HCT116 (cell line): ENCODE measurements around the gene FGF22. TPM values are rescaled to one million over a fixed set of nuclear protein-coding genes. Genes with fewer than 3 reads are reported as not detected.
"Not testable (repeated sequence)": the region's sequence is repeated elsewhere in the genome, so short reads cannot be mapped to it uniquely, and the experiment has no call there.

Experiments used
- ATAC-seq: fragments of 200-7000 bp; cut with Tn5 transposase; 2 replicates; pipeline ENCODE4 v1.9.1; 2020; ENCODE audit warnings: mild to moderate bottlenecking, moderate library complexity
- BruUV-seq: library from RNA; stranded (reverse); fragments of 400-500 nt; replicated peaks from 2 replicates; lab custom pipeline; 2021; lab: Mats Ljungman, UMichigan
- CTCF ChIA-PET: fragments of 300-600 bp; sonication (Branson Sonifier 250); formaldehyde crosslinking; loops from one replicate; lab custom pipeline; 2021; ENCODE audit warnings: antibody characterized with exemption; lab: Charles Lee
- POLR2A ChIA-PET: fragments of 300-600, 350-600 bp; sonication (Branson Sonifier 250); formaldehyde crosslinking; loops from one replicate; lab custom pipeline; 2021; ENCODE audit warnings: antibody characterized with exemption; lab: Charles Lee
- RAD21 ChIA-PET, 2 experiments: fragments of 300-600 bp; sonication (Branson Sonifier 250); formaldehyde crosslinking; loops; one replicate each; lab custom pipeline; 2023; ENCODE audit warnings: low total read pairs in 2 of 2; ENCODE audit not compliant: uncharacterized antibody in 2 of 2, unreplicated experiment in 2 of 2, low non-redundant PET in 1 of 2; lab: Charles Lee
- DNase-seq: peaks from one replicate; pipeline ENCODE4 v3.0.0-alpha.2; 2010; ENCODE audit warnings: low read depth, low spot score
- H2AFZ ChIP-seq: fragments of 200-600 bp; shearing (Covaris generic), sonication (generic); 2 replicates; pipeline ENCODE4 v1.6.1; 2017; ENCODE audit warnings: low read depth, mixed run types, mixed read lengths, antibody characterized with exemption, low read length; ENCODE audit not compliant: poor library complexity, severe bottlenecking
- H3K27ac ChIP-seq: 2 replicates; pipeline ENCODE4 v1.5.1; 2012; ENCODE audit warnings: low read depth, low read length
- H3K27me3 ChIP-seq: fragments of 200-600 bp; sonication (generic); 2 replicates; pipeline ENCODE4 v1.6.1; 2016; ENCODE audit warnings: mixed run types, low read length, mixed read lengths; ENCODE audit not compliant: insufficient read depth
- H3K36me3 ChIP-seq, 2 experiments: fragments of 200-500 bp in 1 of 2; fragments of 200-600 bp in 1 of 2; sonication (Bioruptor generic) in 1 of 2; sonication (generic) in 1 of 2; 2 replicates each; pipeline versions ENCODE4 v1.5.1 to v1.6.1; 2014 to 2016; ENCODE audit warnings: low read length in 2 of 2, inconsistent platforms in 1 of 2, mixed read lengths in 1 of 2, mixed run types in 1 of 2; ENCODE audit not compliant: insufficient read depth in 2 of 2, control insufficient read depth in 1 of 2
- H3K4me1 ChIP-seq, 2 experiments: fragments of 200-600 bp in 1 of 2; sonication (generic) in 1 of 2; 2 replicates each; pipeline versions ENCODE4 v1.5.1 to v1.6.1; 2012 to 2017; ENCODE audit warnings: low read length in 2 of 2, inconsistent platforms in 1 of 2, mild to moderate bottlenecking in 1 of 2, mixed read lengths in 1 of 2, mixed run types in 1 of 2, moderate library complexity in 1 of 2; ENCODE audit not compliant: insufficient read depth in 2 of 2, control insufficient read depth in 1 of 2
- H3K4me2 ChIP-seq: fragments of 200-600 bp; sonication (generic); 2 replicates; pipeline ENCODE4 v1.6.1; 2017; ENCODE audit warnings: mixed run types, low read length, mixed read lengths
- H3K4me3 ChIP-seq, 2 experiments: fragments of 200-600 bp in 1 of 2; sonication (generic) in 1 of 2; replicated peaks in 1 of 2; 2 replicates each; pipeline ENCODE4 v1.5.1; 2011 to 2016; ENCODE audit warnings: low read length in 2 of 2, control low read depth in 1 of 2, low read depth in 1 of 2, mild to moderate bottlenecking in 1 of 2, mixed read lengths in 1 of 2, mixed run types in 1 of 2
- H3K79me2 ChIP-seq: fragments of 200-600 bp; sonication (generic); 2 replicates; pipeline ENCODE4 v1.6.1; 2017; ENCODE audit warnings: mild to moderate bottlenecking, mixed run types, low read length, moderate library complexity, mixed read lengths; ENCODE audit not compliant: insufficient read depth
- H3K9ac ChIP-seq: fragments of 200-600 bp; sonication (generic); 2 replicates; pipeline ENCODE4 v1.6.1; 2016; ENCODE audit warnings: low read length, mixed read lengths
- H3K9me2 ChIP-seq: fragments of 200-600 bp; sonication (generic), shearing (Covaris generic); 2 replicates; pipeline ENCODE4 v1.6.1; 2017; ENCODE audit warnings: mixed run types, mild to moderate bottlenecking, moderate library complexity; ENCODE audit not compliant: insufficient read depth
- H3K9me3 ChIP-seq, 2 experiments: fragments of 200-500 bp in 1 of 2; fragments of 200-600 bp in 1 of 2; sonication (Bioruptor generic) in 1 of 2; sonication (generic) in 1 of 2; 2 replicates each; pipeline ENCODE4 v1.6.1; 2014 to 2017; ENCODE audit warnings: low read length in 2 of 2, mixed read lengths in 2 of 2, inconsistent platforms in 1 of 2, low read depth in 1 of 2, mild to moderate bottlenecking in 1 of 2, mixed run types in 1 of 2, moderate library complexity in 1 of 2; ENCODE audit not compliant: control insufficient read depth in 1 of 2, insufficient read depth in 1 of 2
- H4K20me1 ChIP-seq: fragments of 200-600 bp; sonication (generic), shearing (Covaris generic); 2 replicates; pipeline ENCODE4 v1.6.1; 2017; ENCODE audit warnings: mixed run types, mild to moderate bottlenecking, moderate library complexity; ENCODE audit not compliant: insufficient read depth
- CBX3 ChIP-seq: IDR thresholded peaks from 2 replicates; pipeline ENCODE4 v1.6.1; 2012; ENCODE audit warnings: low read depth
- ELF1 ChIP-seq: IDR thresholded peaks from 2 replicates; pipeline ENCODE4 v1.6.1; 2012; ENCODE audit warnings: low read depth, borderline replicate concordance
- EZH2 ChIP-seq: fragments of 200-600 bp; sonication (generic); IDR thresholded peaks from 2 replicates; pipeline ENCODE4 v1.6.1; 2017; ENCODE audit warnings: antibody characterized with exemption, mixed run types
- POLR2A ChIP-seq: IDR thresholded peaks from 2 replicates; pipeline ENCODE4 v1.7.0; 2011; ENCODE audit warnings: borderline replicate concordance; ENCODE audit not compliant: insufficient read depth, insufficient read length; ENCODE audit errors: extremely low read depth
- SP1 ChIP-seq: IDR thresholded peaks from 2 replicates; pipeline ENCODE4 v1.6.1; 2012; ENCODE audit warnings: low read depth
- ZFX ChIP-seq: fragments of 450-650 bp; IDR thresholded peaks from 2 replicates; pipeline ENCODE4 v1.6.1; 2017
- ZNF274 ChIP-seq: fragments of 200-500 bp; sonication (Bioruptor generic); IDR thresholded peaks from 2 replicates; pipeline ENCODE4 v1.6.1; 2014; ENCODE audit warnings: mild to moderate bottlenecking, low read depth, low read length, inconsistent platforms
- intact Hi-C: fragments of 100-400 bp; cut with micrococcal nuclease; formaldehyde crosslinking; loops from 2 replicates; pipeline ENCODE4 v1.10.0; 2022
- total RNA-seq: library from RNA; stranded (reverse); gene quantifications from one replicate; pipeline ENCODE4 v1.2.1, GENCODE V29; 2021; ENCODE audit not compliant: unreplicated experiment
- TF ChIP-seq, protein P1 (sequence below): IDR thresholded peaks from 2 replicates; pipeline ENCODE4 v1.6.1; 2011; ENCODE audit warnings: mild to moderate bottlenecking, low read length, moderate library complexity; ENCODE audit not compliant: insufficient replicate concordance; ENCODE audit errors: extremely low read depth

FGF22 gene
- total RNA-seq, 1 experiment from 2014 or later, result 1.5 TPM

DNA sequence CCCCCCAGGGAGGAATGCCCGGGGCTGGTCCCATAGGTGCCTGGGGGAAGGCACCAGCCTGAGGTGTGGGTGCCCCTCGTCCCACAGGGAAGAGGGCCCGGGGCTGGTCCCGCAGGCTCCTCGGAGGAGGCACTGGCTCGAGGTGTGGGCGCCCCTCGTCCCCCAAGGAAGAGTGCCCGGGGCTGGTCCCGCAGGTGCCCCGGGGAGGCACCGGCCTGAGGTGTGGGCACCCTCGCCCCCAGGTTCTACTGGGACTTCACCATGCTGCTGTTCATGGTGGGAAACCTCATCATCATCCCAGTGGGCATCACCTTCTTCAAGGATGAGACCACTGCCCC is 36.4 kb upstream of the FGF22 start:
- CTCF ChIA-PET, H3K9me3 ChIP-seq, H4K20me1 ChIP-seq, ATAC-seq, intact Hi-C loops, H3K4me1 ChIP-seq, H3K4me2 ChIP-seq, H3K27me3 ChIP-seq, H3K27ac ChIP-seq, H3K9ac ChIP-seq, H3K4me3 ChIP-seq, BruUV-seq, H3K36me3 ChIP-seq, H2AFZ ChIP-seq, H3K9me2 ChIP-seq, RAD21 ChIA-PET, POLR2A ChIA-PET, H3K79me2 ChIP-seq, DNase-seq: not testable (repeated sequence)

DNA sequence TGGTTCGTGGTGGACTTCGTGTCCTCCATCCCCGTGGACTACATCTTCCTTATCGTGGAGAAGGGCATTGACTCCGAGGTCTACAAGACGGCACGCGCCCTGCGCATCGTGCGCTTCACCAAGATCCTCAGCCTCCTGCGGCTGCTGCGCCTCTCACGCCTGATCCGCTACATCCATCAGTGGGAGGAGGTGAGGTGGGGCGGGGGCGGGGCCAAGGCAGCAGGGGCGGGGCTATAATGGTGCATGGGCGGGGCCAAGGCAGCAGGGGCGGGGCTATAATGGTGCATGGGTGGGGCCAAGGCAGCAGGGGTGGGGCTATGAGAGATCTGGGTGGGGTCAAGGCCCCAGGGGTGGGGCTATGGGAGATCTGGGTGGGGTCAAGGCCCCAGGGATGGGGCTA is 35.9 kb upstream of the FGF22 start:
- H3K27me3 ChIP-seq, H3K4me3 ChIP-seq, H3K9me3 ChIP-seq, BruUV-seq, DNase-seq, RAD21 ChIA-PET, CTCF ChIA-PET, H4K20me1 ChIP-seq, H3K27ac ChIP-seq, H2AFZ ChIP-seq, H3K4me1 ChIP-seq, H3K9me2 ChIP-seq, H3K36me3 ChIP-seq, H3K9ac ChIP-seq, H3K4me2 ChIP-seq, POLR2A ChIA-PET, H3K79me2 ChIP-seq, intact Hi-C loops: not testable (repeated sequence)
- peak; percentile 43; the same call in 1 of the 2 replicates for ATAC-seq

DNA sequence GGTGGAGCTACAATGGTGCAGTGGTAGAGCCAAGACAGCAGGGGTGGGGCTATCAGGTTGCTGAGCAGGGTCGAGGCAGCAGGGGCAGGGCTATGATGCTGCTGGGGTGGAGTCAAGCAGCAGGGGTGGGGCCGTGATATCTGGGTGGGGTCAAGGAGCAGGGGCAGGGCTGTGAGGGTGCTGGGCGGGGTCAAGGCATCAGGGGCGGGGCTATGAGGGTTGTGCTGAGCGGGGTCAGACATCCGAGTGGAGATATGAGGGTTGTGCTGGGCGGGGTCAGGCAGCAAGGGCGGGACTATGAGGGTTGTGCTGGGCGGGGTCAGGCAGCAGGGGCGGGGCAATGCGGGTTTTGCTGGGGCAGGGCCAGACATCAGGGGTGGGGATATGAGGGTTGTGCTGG is 35.3 kb upstream of the FGF22 start:
- Histone ChIP-seq H3K36me3 (no peaks in the 10 kb centered on the region), H4K20me1 (no peaks in the 10 kb centered on the region), H2AFZ (no peak overlapping the region), H3K27ac (no peak overlapping the region), H3K4me2 (no peak overlapping the region), H3K79me2 (no peaks in the 10 kb centered on the region), H3K4me3 (no peak overlapping the region), H3K9ac (no peak overlapping the region), H3K4me1 (peaks cover 7 to 9% of the 10 kb centered on the region in 2 experiments; a peak in 3 of 4 replicates), H3K27me3 (no peaks in the 10 kb centered on the region), H3K9me3 (peaks cover 0 to 7% of the 10 kb centered on the region in 2 experiments; a peak in 1 of 4 replicates), H3K9me2 (no peaks in the 10 kb centered on the region)
- BruUV-seq, result no TSS peak
- peak; percentile 60 for ATAC-seq
- intact Hi-C loops, result no loop called here
- TF ChIP-seq ELF1, result no peak
- TF ChIP-seq CBX3, result no peak
- TF ChIP-seq SP1, result no peak
- TF ChIP-seq, protein P1, sequence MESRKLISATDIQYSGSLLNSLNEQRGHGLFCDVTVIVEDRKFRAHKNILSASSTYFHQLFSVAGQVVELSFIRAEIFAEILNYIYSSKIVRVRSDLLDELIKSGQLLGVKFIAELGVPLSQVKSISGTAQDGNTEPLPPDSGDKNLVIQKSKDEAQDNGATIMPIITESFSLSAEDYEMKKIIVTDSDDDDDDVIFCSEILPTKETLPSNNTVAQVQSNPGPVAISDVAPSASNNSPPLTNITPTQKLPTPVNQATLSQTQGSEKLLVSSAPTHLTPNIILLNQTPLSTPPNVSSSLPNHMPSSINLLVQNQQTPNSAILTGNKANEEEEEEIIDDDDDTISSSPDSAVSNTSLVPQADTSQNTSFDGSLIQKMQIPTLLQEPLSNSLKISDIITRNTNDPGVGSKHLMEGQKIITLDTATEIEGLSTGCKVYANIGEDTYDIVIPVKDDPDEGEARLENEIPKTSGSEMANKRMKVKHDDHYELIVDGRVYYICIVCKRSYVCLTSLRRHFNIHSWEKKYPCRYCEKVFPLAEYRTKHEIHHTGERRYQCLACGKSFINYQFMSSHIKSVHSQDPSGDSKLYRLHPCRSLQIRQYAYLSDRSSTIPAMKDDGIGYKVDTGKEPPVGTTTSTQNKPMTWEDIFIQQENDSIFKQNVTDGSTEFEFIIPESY, result no peak
- no peak for TF ChIP-seq ZNF274
- TF ChIP-seq POLR2A, result no peak
- no peak for TF ChIP-seq EZH2
- no peak for TF ChIP-seq ZFX
- ChIA-PET RAD21 (no interaction called here), POLR2A (no interaction called here), CTCF (no interaction called here)
- DNase-seq, result no peak
